ENCODE measurements around the gene P2RY4. TPM values are rescaled to one million over a fixed set of nuclear protein-coding genes. Genes with fewer than 3 reads are reported as not detected.

Gene P2RY4
- polyA plus RNA-seq, 3 donors, result 0.36 TPM; not detected in 2

GRCh38 chrX:70254063-70254400 lies 6.0 kb downstream of the P2RY4 start:
- H3K36me3 Mint-ChIP-seq, result no peaks in the 10 kb centered on the region
- no peak overlapping the region for H3K27ac ChIP-seq (ENCODE audit: low read depth in 1 of 2, low read length in 2 of 2)
- peaks cover 0 to 2% of the 10 kb centered on the region in 2 donors for H3K27me3 ChIP-seq (ENCODE audit: control insufficient read depth in 2 of 2, insufficient read depth in 2 of 2, low read length in 2 of 2)
- peaks cover 0 to 4% (median 2%) of the 10 kb centered on the region in 3 donors for H3K27me3 Mint-ChIP-seq (ENCODE audit: low read depth in 3 of 3)
- H4K20me1 ChIP-seq (ENCODE audit: insufficient read depth, low read length), result no peaks in the 10 kb centered on the region
- H3K9me3 ChIP-seq (replicated peaks in 1 of 2; ENCODE audit: control insufficient read depth in 1 of 2, insufficient read depth in 1 of 2, low read length in 2 of 2), result no peaks in the 10 kb centered on the region
- WGBS (ENCODE audit: insufficient coverage), result no CpG with 5 or more reads among the region's 1 CpG
- no peak for TF ChIP-seq CTCF (IDR thresholded peaks at IDR 0.05)
- H3K9ac ChIP-seq (ENCODE audit: insufficient read depth, low read length, poor library complexity, severe bottlenecking), result no peak overlapping the region
- no peak overlapping the region for H2AFZ ChIP-seq (ENCODE audit: insufficient read depth, low read depth, low read length, poor library complexity, severe bottlenecking)
- no peak overlapping the region for H3K27ac Mint-ChIP-seq
- H3K36me3 ChIP-seq (replicated peaks in 1 of 2; ENCODE audit: control insufficient read depth in 1 of 2, insufficient read depth in 2 of 2, low read length in 2 of 2), result no peaks in the 10 kb centered on the region
- no peaks in the 10 kb centered on the region for H3K79me2 ChIP-seq (ENCODE audit: insufficient read depth, low read length)
- peaks cover 0 to 2% (median 0%) of the 10 kb centered on the region in 7 donors for H3K9me3 Mint-ChIP-seq
- no peaks in the 10 kb centered on the region for H3K4me1 ChIP-seq (ENCODE audit: control insufficient read depth in 1 of 2, insufficient read depth in 2 of 2, low read length in 2 of 2)
- no peak overlapping the region for H3K4me2 ChIP-seq (replicated peaks; ENCODE audit: extremely low read depth, low read length, poor library complexity, severe bottlenecking)
- DNase-seq, result no peak
- intact Hi-C loops (cut with micrococcal nuclease), result no loop called here
- no peak overlapping the region for H3K4me3 Mint-ChIP-seq
- no peaks in the 10 kb centered on the region for H3K4me1 Mint-ChIP-seq
- no peak overlapping the region for H3K4me3 ChIP-seq (replicated peaks in 1 of 3; ENCODE audit: low read depth in 2 of 3, low read length in 3 of 3)

- no CpG with 5 or more reads among the region's 3 CpGs for whole genome bisulfite sequencing (ENCODE audit: insufficient coverage)
- intact Hi-C loops (cut with micrococcal nuclease), result no loop called here
- Histone ChIP-seq H3K79me2 (ENCODE audit: insufficient read depth, low read length) (no peaks in the 10 kb centered on the region), H3K4me2 (replicated peaks; ENCODE audit: extremely low read depth, low read length, poor library complexity, severe bottlenecking) (no peak overlapping the region), H3K4me3 (replicated peaks in 1 of 3; ENCODE audit: low read depth in 2 of 3, low read length in 3 of 3) (no peak overlapping the region), H3K27ac (ENCODE audit: low read depth in 1 of 2, low read length in 2 of 2) (no peak overlapping the region), H4K20me1 (ENCODE audit: insufficient read depth, low read length) (no peaks in the 10 kb centered on the region), H3K36me3 (replicated peaks in 1 of 2; ENCODE audit: control insufficient read depth in 1 of 2, insufficient read depth in 2 of 2, low read length in 2 of 2) (no peaks in the 10 kb centered on the region), H3K27me3 (ENCODE audit: control insufficient read depth in 2 of 2, insufficient read depth in 2 of 2, low read length in 2 of 2) (peaks cover 0 to 2% of the 10 kb centered on the region in 2 donors), H3K9me3 (replicated peaks in 1 of 2; ENCODE audit: control insufficient read depth in 1 of 2, insufficient read depth in 1 of 2, low read length in 2 of 2) (no peaks in the 10 kb centered on the region), H3K9ac (ENCODE audit: insufficient read depth, low read length, poor library complexity, severe bottlenecking) (no peak overlapping the region), H3K4me1 (ENCODE audit: control insufficient read depth in 1 of 2, insufficient read depth in 2 of 2, low read length in 2 of 2) (no peaks in the 10 kb centered on the region), H2AFZ (ENCODE audit: insufficient read depth, low read depth, low read length, poor library complexity, severe bottlenecking) (no peak overlapping the region)
- Mint-ChIP-seq H3K27me3 (ENCODE audit: low read depth in 3 of 3) (peaks cover 0 to 4% (median 2%) of the 10 kb centered on the region in 3 donors), H3K4me1 (no peaks in the 10 kb centered on the region), H3K9me3 (peaks cover 0 to 2% (median 0%) of the 10 kb centered on the region in 7 donors), H3K4me3 (no peak overlapping the region), H3K27ac (no peak overlapping the region), H3K36me3 (no peaks in the 10 kb centered on the region)
- TF ChIP-seq CTCF (IDR thresholded peaks at IDR 0.05), result no peak
- no peak for DNase-seq
Measured at GRCh38 chrX:70253377-70254062, 6.5 kb downstream of the P2RY4 start.

Measured in CD14-positive monocyte (primary cell).